Epithelial cell of proximal tubule (primary cell): ENCODE measurements around the gene SLC19A3. TPM values are rescaled to one million over a fixed set of nuclear protein-coding genes. Genes with fewer than 3 reads are reported as not detected.
"Not testable (repeated sequence)": the region's sequence is repeated elsewhere in the genome, so short reads cannot be mapped to it uniquely, and the experiment has no call there.

ENCODE experiments used
- DNase-seq: peaks from one replicate; pipeline ENCODE4 v3.0.0-alpha.2; 2011; ENCODE audit warnings: low read depth
- H3K4me3 ChIP-seq: 2 replicates; pipeline ENCODE4 v1.5.1; 2011; ENCODE audit warnings: low read depth, mild to moderate bottlenecking, low read length
- CTCF ChIP-seq: conservative IDR thresholded peaks from 2 replicates; pipeline ENCODE4 v1.5.1; 2012; ENCODE audit warnings: low read depth, mild to moderate bottlenecking, low read length
- total RNA-seq: library from RNA; depleted of rRNA; stranded (reverse); fragments of >200 nt; gene quantifications from 2 replicates; pipeline ENCODE4 v1.2.3, GENCODE V29; 2015

The SLC19A3 gene
- total RNA-seq, 1 donor from 2014 or later: 0.17 TPM

GRCh38 chr2:227748079-227748478 is 30.3 kb upstream of the SLC19A3 start:
- TF ChIP-seq CTCF: peak; percentile 60
- no peak for DNase-seq
- no peak overlapping the region for H3K4me3 ChIP-seq

DNA sequence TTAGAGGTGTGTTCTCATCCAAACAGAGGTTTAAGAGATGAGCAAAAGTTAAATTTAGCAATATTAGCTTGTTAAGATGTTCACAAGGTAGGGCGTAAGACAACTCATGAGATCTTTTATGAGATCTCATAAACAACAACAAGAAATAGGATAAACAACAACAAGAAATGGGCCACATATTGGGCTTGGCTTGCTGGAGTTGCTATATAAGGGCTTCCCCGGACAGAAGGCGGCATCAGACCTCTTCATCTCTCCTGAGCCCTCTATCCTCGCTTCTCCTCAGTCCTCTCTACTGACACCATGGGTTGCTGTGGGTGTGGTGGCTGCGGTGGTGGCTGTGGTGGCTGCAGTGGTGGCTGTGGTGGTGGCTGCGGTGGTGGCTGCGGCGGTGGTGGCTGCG is 27.8 kb upstream of the SLC19A3 start, which contains the start of gene SCYGR8:
TSS of gene SCYGR8 (plus strand) at position 301 of the 400 bp plus-strand sequence. CDS start at position 301, 0 bp downstream.
- H3K4me3 ChIP-seq: no peak within 1 kb of the TSS
- no peak for DNase-seq
- no peak for TF ChIP-seq CTCF

- not testable (repeated sequence) for H3K4me3 ChIP-seq, DNase-seq
- peak; percentile 59 for TF ChIP-seq CTCF
Observed at GRCh38 chr2:227740705-227741104, 22.9 kb upstream of the SLC19A3 start.

GRCh38 chr2:227739351-227739750 is 21.5 kb upstream of the SLC19A3 start:
- no peak for TF ChIP-seq CTCF
- H3K4me3 ChIP-seq: no peak overlapping the region
- no peak for DNase-seq

DNA sequence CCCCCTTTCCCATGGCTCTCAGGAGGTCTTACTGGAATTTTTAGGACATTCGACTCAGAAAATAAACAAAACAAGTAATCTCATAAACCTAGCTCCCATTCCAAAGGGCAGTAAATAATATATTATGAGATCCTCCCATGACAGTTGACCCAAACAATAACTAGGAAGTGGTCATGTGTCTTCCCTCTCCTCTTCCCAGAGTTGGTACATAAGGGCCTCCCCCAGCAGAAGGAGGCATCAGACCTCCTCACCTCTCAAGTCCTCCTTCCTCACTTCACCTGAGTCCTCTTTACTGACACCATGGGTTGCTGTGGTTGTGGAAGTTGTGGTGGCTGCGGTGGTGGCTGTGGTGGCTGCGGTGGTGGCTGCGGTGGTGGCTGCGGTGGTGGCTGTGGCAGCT is 10.2 kb upstream of the SLC19A3 start, which contains the start of gene SCYGR7:
TSS of gene SCYGR7 (plus strand) at position 301 of the 400 bp plus-strand sequence. CDS start at position 301, 0 bp downstream.
- no peak within 1 kb of the TSS for H3K4me3 ChIP-seq
- no peak for TF ChIP-seq CTCF
- no peak for DNase-seq

- DNase-seq: no peak
- H3K4me3 ChIP-seq: no peak within 1 kb of the TSS
- TF ChIP-seq CTCF: no peak
Observed at GRCh38 chr2:227724394-227725039, 6.7 kb upstream of the SLC19A3 start, which contains the start of gene SCYGR6. Gene SCYGR6, minus strand, starts transcription at chr2:227724757. Its CDS starts 0 bp downstream, at chr2:227724757.

DNA sequence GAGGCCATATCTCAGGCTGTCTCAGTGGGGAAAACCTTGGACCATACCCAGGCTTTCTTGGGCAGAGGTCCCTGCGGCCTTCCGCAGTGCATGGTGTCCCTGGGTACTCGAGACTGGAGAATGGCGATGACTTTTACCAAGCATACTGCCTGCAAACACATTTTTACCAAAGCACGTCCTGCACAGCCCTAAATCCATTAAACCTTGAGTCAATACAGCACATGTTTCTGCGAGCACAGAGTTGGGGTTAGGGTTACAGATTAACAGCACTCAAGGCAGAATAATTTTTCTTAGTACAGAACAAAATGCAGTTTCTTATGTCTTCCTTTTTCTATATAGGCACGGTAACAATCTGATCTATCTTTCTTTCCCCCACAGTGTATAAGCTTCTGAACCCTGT is 5.0 kb upstream of the SLC19A3 start:
- DNase-seq, H3K4me3 ChIP-seq: not testable (repeated sequence)
